Stimulated activated CD4-positive, alpha-beta T cell treated with anti-CD3 and anti-CD28 coated beads, Interleukin-12 subunit alpha, Interleukin-12 subunit beta, amount 100 ng/mL, for 48 hours (primary cell): ENCODE results near the gene DOCK9.
A peak's percentile ranks its signal among the peaks of the same experiment; 100 is the strongest.

ENCODE experiments used
- DNase-seq, 3 donors: peaks; one replicate each; pipeline ENCODE4 v3.0.0-alpha.2; 2020; ENCODE audit warnings: low read depth in 2 of 3, low spot score in 1 of 3

DOCK9 gene

GRCh38 chr13:98890186-98890585 lies 87.7 kb downstream of the DOCK9 start:
- peak; percentile 35 to 51 (median 45) for DNase-seq

- DNase-seq: no peak
Observed at GRCh38 chr13:98889419-98890085, 88.3 kb downstream of the DOCK9 start.

- DNase-seq: no peak
Observed at GRCh38 chr13:98888890-98889279, 89.0 kb downstream of the DOCK9 start.

GRCh38 chr13:98888222-98888889 lies 89.5 kb downstream of the DOCK9 start:
- no peak for DNase-seq

- DNase-seq: no peak
Observed at GRCh38 chr13:98886587-98887230, 91.2 kb downstream of the DOCK9 start.

- DNase-seq: no peak
Observed at GRCh38 chr13:98885600-98885999, 92.3 kb downstream of the DOCK9 start.

GRCh38 chr13:98883998-98884397 lies 93.9 kb downstream of the DOCK9 start:
- DNase-seq: no peak

GRCh38 chr13:98881390-98881789 lies 96.5 kb downstream of the DOCK9 start:
- DNase-seq: no peak

- DNase-seq: no peak
Observed at GRCh38 chr13:98880677-98881076, 97.2 kb downstream of the DOCK9 start.

- DNase-seq: no peak
Observed at GRCh38 chr13:98879957-98880356, 97.9 kb downstream of the DOCK9 start.

GRCh38 chr13:98879127-98879520 lies 98.7 kb downstream of the DOCK9 start:
- DNase-seq: no peak

GRCh38 chr13:98878486-98879126 lies 99.3 kb downstream of the DOCK9 start:
- DNase-seq: no peak

GRCh38 chr13:98877936-98878335 lies 99.9 kb downstream of the DOCK9 start:
- DNase-seq: no peak

GRCh38 chr13:98877466-98877865 lies 100.4 kb downstream of the DOCK9 start:
- no peak for DNase-seq

GRCh38 chr13:98875146-98875729 lies 102.6 kb downstream of the DOCK9 start:
- DNase-seq: no peak

GRCh38 chr13:98874029-98874397 lies 103.9 kb downstream of the DOCK9 start:
- no peak for DNase-seq

GRCh38 chr13:98873377-98874028 lies 104.4 kb downstream of the DOCK9 start:
- no peak for DNase-seq

- no peak for DNase-seq
Observed at GRCh38 chr13:98871727-98872126, 106.1 kb downstream of the DOCK9 start.

- no peak for DNase-seq
Observed at GRCh38 chr13:98869408-98870090, 108.3 kb downstream of the DOCK9 start.

GRCh38 chr13:98868932-98869331 lies 108.9 kb downstream of the DOCK9 start:
- DNase-seq: no peak

GRCh38 chr13:98866882-98867281 lies 111.0 kb downstream of the DOCK9 start:
- no peak for DNase-seq
